ENCODE results near the gene PTPRCAP. TPM values are rescaled to one million over a fixed set of nuclear protein-coding genes. Genes with fewer than 3 reads are reported as not detected.
A peak's percentile ranks its signal among the peaks of the same experiment; 100 is the strongest.

The PTPRCAP gene
- total RNA-seq, 4 donors from 2014 or later: 5.6 to 7.2 (median 6.4) TPM

DNA sequence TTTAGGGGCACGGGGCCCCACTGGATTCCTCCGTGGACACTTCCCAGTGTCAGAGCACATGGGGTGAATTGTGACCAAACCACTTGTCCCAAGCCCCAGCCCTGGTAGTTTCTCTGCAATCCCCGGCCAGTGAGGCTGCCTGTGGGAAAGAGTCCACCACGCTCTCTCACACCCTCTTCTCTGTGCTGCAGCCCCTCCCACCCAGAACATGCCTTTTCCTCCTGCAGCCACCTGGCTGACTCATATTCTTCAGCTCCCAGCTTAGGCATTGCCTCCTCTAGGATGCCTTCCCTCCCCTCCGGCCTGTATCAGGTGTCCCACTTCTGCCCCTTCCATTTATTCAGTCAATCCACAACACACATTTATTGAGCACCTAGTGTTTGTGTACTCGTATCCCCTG is 14.6 kb downstream of the PTPRCAP start:
- 74 to 80% methylated on average over 6 of the region's 6 CpGs for WGBS, 2 donors
- no peak overlapping the region for H3K27ac ChIP-seq
- no peak overlapping the region for H3K4me3 ChIP-seq (replicated peaks in 1 of 3)
- intact Hi-C loops (cut with DNase I): loop anchor here (5.0 kb wide), 1 partner anchor 44 kb away; the partner anchor contains the start of gene TMEM134
- peaks cover 7 to 36% of the 10 kb centered on the region in 2 donors for H3K4me1 ChIP-seq
- TF ChIP-seq POLR2A (IDR thresholded peaks at IDR 0.05): no peak
- TF ChIP-seq CTCF (IDR thresholded peaks at IDR 0.05): no peak
- no peaks in the 10 kb centered on the region for H3K27me3 ChIP-seq
- H3K36me3 ChIP-seq: no peaks in the 10 kb centered on the region
- DNase-seq: no peak
- H3K9me3 ChIP-seq: no peaks in the 10 kb centered on the region

- H3K27me3 ChIP-seq: no peaks in the 10 kb centered on the region
- no peaks in the 10 kb centered on the region for H3K9me3 ChIP-seq
- H3K4me3 ChIP-seq (replicated peaks in 1 of 3): peak overlapping the region in 1 of 3 donors; percentile 54
- TF ChIP-seq POLR2A (IDR thresholded peaks at IDR 0.05) (no peak), CTCF (IDR thresholded peaks at IDR 0.05) (no peak)
- no peaks in the 10 kb centered on the region for H3K36me3 ChIP-seq
- H3K4me1 ChIP-seq: peaks cover 9 to 44% of the 10 kb centered on the region in 2 donors
- intact Hi-C loops (cut with DNase I): loop anchor here (5.0 kb wide), 1 partner anchor 46 kb away; the partner anchor contains the start of gene TMEM134
- no peak for DNase-seq
- H3K27ac ChIP-seq: peak overlapping the region in 1 of 3 donors; percentile 80
- 70 to 78% methylated on average over 22 of the region's 22 CpGs for WGBS, 2 donors
Measured at GRCh38 chr11:67421430-67422031, 16.0 kb downstream of the PTPRCAP start.

- H3K4me1 ChIP-seq: peaks cover 14 to 51% of the 10 kb centered on the region in 2 donors
- intact Hi-C loops (cut with DNase I): loop anchor here (5.0 kb wide), 1 partner anchor 46 kb away; the partner anchor contains the start of gene TMEM134
- peak in 1 of 6 experiments; percentile 27 for TF ChIP-seq CTCF (IDR thresholded peaks at IDR 0.05)
- TF ChIP-seq POLR2A (IDR thresholded peaks at IDR 0.05): peak; percentile 21 to 87
- no peaks in the 10 kb centered on the region for H3K9me3 ChIP-seq
- H3K4me3 ChIP-seq (replicated peaks in 1 of 3): peak overlapping the region; percentile 49 to 60 (median 54)
- no peaks in the 10 kb centered on the region for H3K27me3 ChIP-seq
- H3K27ac ChIP-seq: peak overlapping the region; percentile 58 to 84 (median 80)
- H3K36me3 ChIP-seq: no peaks in the 10 kb centered on the region
- WGBS, 2 donors: 1% methylated on average over 17 to 21 of the region's 97 CpGs
- DNase-seq: peak; percentile 97
Measured at GRCh38 chr11:67420646-67421429, 16.6 kb downstream of the PTPRCAP start.

DNA sequence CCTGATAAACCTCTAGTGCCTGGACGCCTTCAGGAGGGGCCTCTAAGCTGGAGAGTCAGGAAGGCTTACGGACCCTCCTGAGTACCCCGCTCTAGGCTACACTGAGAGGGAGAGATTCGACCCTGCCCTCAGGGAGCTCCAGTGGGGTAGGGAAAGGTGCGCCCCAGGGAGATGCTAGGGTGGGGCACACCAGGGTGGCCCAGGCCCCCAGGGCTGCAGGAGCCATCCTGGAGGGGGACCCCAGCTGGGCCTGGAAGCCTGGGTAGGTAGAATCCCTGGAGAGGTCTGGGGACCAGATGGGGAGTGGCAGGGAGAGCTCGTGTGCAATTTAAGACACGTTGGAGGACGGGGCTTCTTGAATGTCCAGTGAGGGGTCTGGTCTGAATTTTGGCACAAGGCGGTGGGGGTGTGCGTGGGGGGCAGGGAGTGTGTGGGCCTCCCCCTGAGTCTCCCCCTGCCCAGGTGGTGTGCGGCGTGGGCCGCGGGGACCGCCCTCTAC is 17.3 kb downstream of the PTPRCAP start:
- intact Hi-C loops (cut with DNase I): loop anchor here (5.0 kb wide), 1 partner anchor 47 kb away; the partner anchor contains the start of gene TMEM134
- WGBS, 2 donors: 22% methylated on average over 3 of the region's 15 CpGs; no CpG with 5 or more reads in 1 of the 2 donors
- TF ChIP-seq CTCF (IDR thresholded peaks at IDR 0.05) (no peak), POLR2A (IDR thresholded peaks at IDR 0.05) (no peak)
- H3K27me3 ChIP-seq: no peaks in the 10 kb centered on the region
- no peaks in the 10 kb centered on the region for H3K36me3 ChIP-seq
- peak overlapping the region in 2 of 3 donors; percentile 49 to 54 for H3K4me3 ChIP-seq (replicated peaks in 1 of 3)
- H3K27ac ChIP-seq: peak overlapping the region; percentile 58 to 84 (median 80)
- DNase-seq: no peak
- no peaks in the 10 kb centered on the region for H3K9me3 ChIP-seq
- H3K4me1 ChIP-seq: peaks cover 16 to 56% of the 10 kb centered on the region in 2 donors
